HEK293 (cell line): Measurements from ENCODE around the gene RPL26.

Experiments
- AEBP2 ChIP-seq: fragments of 450-650 bp; formaldehyde crosslinking; IDR thresholded peaks from 2 replicates; pipeline ENCODE4 v1.5.1; 2016; ENCODE audit warnings: missing biosample characterization, missing genetic modification characterization, borderline replicate concordance
- FEZF1 ChIP-seq: fragments of 450-650 bp; formaldehyde crosslinking; IDR thresholded peaks from 2 replicates; pipeline ENCODE4 v1.5.1; 2016; ENCODE audit warnings: missing biosample characterization, missing genetic modification characterization
- IKZF3 ChIP-seq: fragments of 450-650 bp; IDR thresholded peaks from 2 replicates; pipeline ENCODE4 v1.5.0; 2018; ENCODE audit warnings: missing biosample characterization, mild to moderate bottlenecking, missing genetic modification characterization, moderate library complexity
- KLF7 ChIP-seq: fragments of 450-650 bp; formaldehyde crosslinking; IDR thresholded peaks from 2 replicates; pipeline ENCODE4 v1.5.1; 2016; ENCODE audit warnings: missing biosample characterization, missing genetic modification characterization, borderline replicate concordance
- MZF1 ChIP-seq: fragments of 450-650 bp; formaldehyde crosslinking; IDR thresholded peaks from 2 replicates; pipeline ENCODE4 v1.5.1; 2017; ENCODE audit warnings: missing biosample characterization, missing genetic modification characterization, borderline replicate concordance
- PRDM1 ChIP-seq: fragments of 450-650 bp; formaldehyde crosslinking; IDR thresholded peaks from 2 replicates; pipeline ENCODE4; 2016; ENCODE audit warnings: missing biosample characterization, missing genetic modification characterization
- PRDM2 ChIP-seq: fragments of 450-650 bp; formaldehyde crosslinking; IDR thresholded peaks from 2 replicates; pipeline ENCODE4 v1.5.1; 2016; ENCODE audit warnings: missing biosample characterization, missing genetic modification characterization, borderline replicate concordance
- SP2 ChIP-seq: fragments of 450-650 bp; formaldehyde crosslinking; IDR thresholded peaks from 2 replicates; pipeline ENCODE4 v1.5.1; 2016; ENCODE audit warnings: missing biosample characterization, missing genetic modification characterization
- SP7 ChIP-seq: fragments of 450-650 bp; formaldehyde crosslinking; IDR thresholded peaks from 2 replicates; pipeline ENCODE4 v1.5.1; 2016; ENCODE audit warnings: missing biosample characterization, missing genetic modification characterization
- ZBTB17 ChIP-seq: fragments of 450-650 bp; formaldehyde crosslinking; IDR thresholded peaks from 2 replicates; pipeline ENCODE4 v1.5.1; 2016; ENCODE audit warnings: missing biosample characterization, missing genetic modification characterization
- ZBTB8A ChIP-seq: fragments of 450-650 bp; formaldehyde crosslinking; IDR thresholded peaks from 2 replicates; pipeline ENCODE4 v1.5.1; 2016; ENCODE audit warnings: missing biosample characterization, missing genetic modification characterization
- ZFP3 ChIP-seq: fragments of 450-650 bp; formaldehyde crosslinking; IDR thresholded peaks from 2 replicates; pipeline ENCODE4 v1.5.1; 2016; ENCODE audit warnings: low read depth, missing biosample characterization, missing genetic modification characterization
- ZFP69B ChIP-seq: fragments of 450-650 bp; formaldehyde crosslinking; IDR thresholded peaks from 2 replicates; pipeline ENCODE4 v1.5.1; 2016; ENCODE audit warnings: missing biosample characterization, missing genetic modification characterization
- ZNF146 ChIP-seq: fragments of 450-650 bp; formaldehyde crosslinking; IDR thresholded peaks from 2 replicates; pipeline ENCODE4 v1.5.1; 2016; ENCODE audit warnings: missing biosample characterization, missing genetic modification characterization
- ZNF175 ChIP-seq: fragments of 450-650 bp; formaldehyde crosslinking; IDR thresholded peaks from 2 replicates; pipeline ENCODE4 v1.5.1; 2016; ENCODE audit warnings: missing biosample characterization, missing genetic modification characterization
- ZNF202 ChIP-seq: fragments of 450-650 bp; formaldehyde crosslinking; IDR thresholded peaks from 2 replicates; pipeline ENCODE4 v1.5.1; 2016; ENCODE audit warnings: missing biosample characterization, missing genetic modification characterization, borderline replicate concordance
- ZNF302 ChIP-seq: fragments of 450-650 bp; formaldehyde crosslinking; IDR thresholded peaks from 2 replicates; pipeline ENCODE4 v1.5.1; 2016; ENCODE audit warnings: missing biosample characterization, missing genetic modification characterization, low read depth
- ZNF335 ChIP-seq: fragments of 450-650 bp; formaldehyde crosslinking; conservative IDR thresholded peaks from 2 replicates; pipeline ENCODE4 v1.5.1; 2016; ENCODE audit warnings: missing biosample characterization, missing genetic modification characterization
- ZNF449 ChIP-seq: fragments of 450-650 bp; formaldehyde crosslinking; IDR thresholded peaks from 2 replicates; pipeline ENCODE4 v1.5.1; 2017; ENCODE audit warnings: missing biosample characterization, mild to moderate bottlenecking, missing genetic modification characterization, moderate library complexity
- ZNF521 ChIP-seq: fragments of 450-650 bp; formaldehyde crosslinking; IDR thresholded peaks from 2 replicates; pipeline ENCODE4 v1.5.1; 2017; ENCODE audit warnings: missing biosample characterization, mild to moderate bottlenecking, missing genetic modification characterization
- ZNF530 ChIP-seq: fragments of 450-650 bp; formaldehyde crosslinking; IDR thresholded peaks from 2 replicates; pipeline ENCODE4 v1.5.1; 2016; ENCODE audit warnings: low read depth, missing biosample characterization, missing genetic modification characterization
- ZNF548 ChIP-seq: fragments of 450-650 bp; formaldehyde crosslinking; IDR thresholded peaks from 2 replicates; pipeline ENCODE4 v1.5.1; 2016; ENCODE audit warnings: missing biosample characterization, missing genetic modification characterization
- ZNF560 ChIP-seq: fragments of 450-650 bp; formaldehyde crosslinking; IDR thresholded peaks from 2 replicates; pipeline ENCODE4 v1.5.1; 2017; ENCODE audit warnings: missing biosample characterization, missing genetic modification characterization, borderline replicate concordance
- ZNF639 ChIP-seq: fragments of 450-650 bp; formaldehyde crosslinking; IDR thresholded peaks from 2 replicates; pipeline ENCODE4 v1.5.1; 2016; ENCODE audit warnings: missing biosample characterization, missing genetic modification characterization
- ZNF664 ChIP-seq: fragments of 450-650 bp; formaldehyde crosslinking; IDR thresholded peaks from 2 replicates; pipeline ENCODE4 v1.5.1; 2016; ENCODE audit warnings: missing biosample characterization, missing genetic modification characterization
- ZNF707 ChIP-seq: fragments of 450-650 bp; formaldehyde crosslinking; IDR thresholded peaks from 2 replicates; pipeline ENCODE4 v1.5.1; 2016; ENCODE audit warnings: missing biosample characterization, missing genetic modification characterization
- ZNF785 ChIP-seq: fragments of 450-650 bp; formaldehyde crosslinking; IDR thresholded peaks from 2 replicates; pipeline ENCODE4 v1.5.1; 2016; ENCODE audit warnings: missing biosample characterization, missing genetic modification characterization
- ZSCAN18 ChIP-seq: fragments of 450-650 bp; formaldehyde crosslinking; IDR thresholded peaks from 2 replicates; pipeline ENCODE4 v1.5.1; 2016; ENCODE audit warnings: missing biosample characterization, missing genetic modification characterization

The RPL26 gene

GRCh38 chr17:8376271-8377067, 6.5 kb downstream of the RPL26 start, which contains the start of gene KRABD2 (continued):
- TF ChIP-seq ZNF449 (tag by site-specific recombination) (peak; percentile 39; the same call in 1 of the 2 replicates), ZNF302 (no peak), PRDM2 (tag by site-specific recombination) (no peak), ZNF202 (tag by site-specific recombination) (no peak), AEBP2 (tag by site-specific recombination) (no peak), ZFP3 (no peak), ZBTB17 (tag by site-specific recombination) (no peak; the same call in none of the 2 replicates), ZNF707 (no peak), KLF7 (tag by site-specific recombination) (no peak; the same call in 1 of the 2 replicates), ZNF175 (tag by site-specific recombination) (no peak), SP2 (tag by site-specific recombination) (peak; percentile 85), ZFP69B (peak; percentile 30; the same call in 1 of the 2 replicates), FEZF1 (no peak; the same call in 1 of the 2 replicates), ZNF530 (tag by site-specific recombination) (no peak), ZNF335 (tag by site-specific recombination) (peak; percentile 73), ZNF639 (tag by site-specific recombination) (0 out of 2 replicates have a peak, but pooled peaks have one; percentile 41), PRDM1 (0 out of 2 replicates have a peak, but pooled peaks have one; percentile 33), IKZF3 (tag by site-specific recombination) (peak; percentile 95), ZNF521 (tag by site-specific recombination) (no peak), SP7 (peak; percentile 69), ZBTB8A (tag by site-specific recombination) (peak; percentile 61; the same call in 1 of the 2 replicates), MZF1 (tag by site-specific recombination) (peak; percentile 75), ZNF785 (tag by site-specific recombination) (no peak), ZNF146 (tag by site-specific recombination) (no peak), ZNF664 (no peak), ZSCAN18 (tag by site-specific recombination) (no peak), ZNF548 (tag by site-specific recombination) (no peak), ZNF560 (no peak)
